Measurements from ENCODE around the gene DNAJC12. TPM values are rescaled to one million over a fixed set of nuclear protein-coding genes. Genes with fewer than 3 reads are reported as not detected.

DNAJC12 gene
- total and polyA plus RNA-seq, 4 donors = 1.2 to 6.4 (median 1.5) TPM

GRCh38 chr10:67804395-67804678 lies 33.7 kb downstream of the DNAJC12 start:
- Histone ChIP-seq H3K27me3 (ENCODE audit: control insufficient read depth in 3 of 3, insufficient read depth in 3 of 3, low read length in 2 of 3) (no peaks in the 10 kb centered on the region), H3K4me1 (ENCODE audit: control insufficient read depth in 5 of 5, insufficient read depth in 5 of 5, low read length in 5 of 5) (no peaks in the 10 kb centered on the region), H3K27ac (ENCODE audit: low read depth in 1 of 2, low read length in 1 of 2) (no peak overlapping the region), H3K9me3 (ENCODE audit: control insufficient read depth in 4 of 4, insufficient read depth in 3 of 4, low read length in 3 of 4) (no peaks in the 10 kb centered on the region), H3K9ac (ENCODE audit: insufficient read depth in 1 of 2, low read length in 2 of 2) (no peak overlapping the region), H3K36me3 (ENCODE audit: control insufficient read depth in 4 of 4, insufficient read depth in 4 of 4, low read length in 4 of 4) (no peaks in the 10 kb centered on the region), H3K4me3 (no peak overlapping the region)
- TF ChIP-seq CTCF (IDR thresholded peaks at IDR 0.05; ENCODE audit: control extremely low read depth, extremely low read depth) = no peak
- DNase-seq (no peak), ATAC-seq (ENCODE audit: insufficient read depth, low FRiP score) (no peak)

GRCh38 chr10:67803588-67804394 lies 34.2 kb downstream of the DNAJC12 start:
- ATAC-seq (ENCODE audit: insufficient read depth, low FRiP score) (no peak), DNase-seq (no peak)
- Histone ChIP-seq H3K4me1 (ENCODE audit: control insufficient read depth in 5 of 5, insufficient read depth in 5 of 5, low read length in 5 of 5) (no peaks in the 10 kb centered on the region), H3K27me3 (ENCODE audit: control insufficient read depth in 3 of 3, insufficient read depth in 3 of 3, low read length in 2 of 3) (no peaks in the 10 kb centered on the region), H3K4me3 (no peak overlapping the region), H3K9me3 (ENCODE audit: control insufficient read depth in 4 of 4, insufficient read depth in 3 of 4, low read length in 3 of 4) (no peaks in the 10 kb centered on the region), H3K27ac (ENCODE audit: low read depth in 1 of 2, low read length in 1 of 2) (no peak overlapping the region), H3K36me3 (ENCODE audit: control insufficient read depth in 4 of 4, insufficient read depth in 4 of 4, low read length in 4 of 4) (no peaks in the 10 kb centered on the region), H3K9ac (ENCODE audit: insufficient read depth in 1 of 2, low read length in 2 of 2) (no peak overlapping the region)
- TF ChIP-seq CTCF (IDR thresholded peaks at IDR 0.05; ENCODE audit: control extremely low read depth, extremely low read depth) = no peak
- 70 to 86% methylated on average over 3 of the region's 3 CpGs for WGBS, 2 donors

GRCh38 chr10:67802767-67803538 lies 35.0 kb downstream of the DNAJC12 start:
- H3K27ac ChIP-seq (ENCODE audit: low read depth in 1 of 2, low read length in 1 of 2) = no peak overlapping the region
- no peaks in the 10 kb centered on the region for H3K36me3 ChIP-seq (ENCODE audit: control insufficient read depth in 4 of 4, insufficient read depth in 4 of 4, low read length in 4 of 4)
- no peak overlapping the region for H3K9ac ChIP-seq (ENCODE audit: insufficient read depth in 1 of 2, low read length in 2 of 2)
- DNase-seq = peak in 1 of 3 donors; percentile 24
- no peaks in the 10 kb centered on the region for H3K4me1 ChIP-seq (ENCODE audit: control insufficient read depth in 5 of 5, insufficient read depth in 5 of 5, low read length in 5 of 5)
- no peak for TF ChIP-seq CTCF (IDR thresholded peaks at IDR 0.05; ENCODE audit: control extremely low read depth, extremely low read depth)
- ATAC-seq (ENCODE audit: insufficient read depth, low FRiP score) = no peak
- H3K27me3 ChIP-seq (ENCODE audit: control insufficient read depth in 3 of 3, insufficient read depth in 3 of 3, low read length in 2 of 3) = no peaks in the 10 kb centered on the region
- H3K4me3 ChIP-seq = no peak overlapping the region
- H3K9me3 ChIP-seq (ENCODE audit: control insufficient read depth in 4 of 4, insufficient read depth in 3 of 4, low read length in 3 of 4) = no peaks in the 10 kb centered on the region
- 66 to 88% methylated on average over 10 of the region's 10 CpGs for WGBS, 2 donors

All from lung (tissue), 12 donors.